MCF 10A (cell line): ENCODE measurements around the gene ARMCX6. TPM values are rescaled to one million over a fixed set of nuclear protein-coding genes. Genes with fewer than 3 reads are reported as not detected.

Experiments
- Bru-seq: library from RNA; stranded (reverse); fragments of 400-500 nt; gene quantifications from one replicate; lab custom pipeline; 2021; lab: Mats Ljungman, UMichigan
- BruChase-seq, 2 experiments: library from RNA; stranded (reverse); fragments of 400-500 nt; gene quantifications; one replicate each; lab custom pipeline; 2021; lab: Mats Ljungman, UMichigan
- BruUV-seq: library from RNA; stranded (reverse); fragments of 400-500 nt; replicated peaks from 2 replicates; lab custom pipeline; 2021; lab: Mats Ljungman, UMichigan
- CTCF ChIA-PET: fragments of 300-600 bp; sonication (Branson Sonifier 250); formaldehyde crosslinking; extraction: SDS; loops from one replicate; lab custom pipeline; 2021; ENCODE audit warnings: antibody characterized with exemption, inconsistent platforms; lab: Yijun Ruan, JAX
- POLR2A ChIA-PET: fragments of 300-600, 350-650 bp; sonication (Branson Sonifier 250); formaldehyde crosslinking; extraction: SDS; loops from one replicate; lab custom pipeline; 2020; ENCODE audit warnings: antibody characterized with exemption, inconsistent platforms; lab: Yijun Ruan, JAX
- DNase-seq: peaks from one replicate; pipeline ENCODE4 v3.0.0-alpha.2; 2018; ENCODE audit not compliant: unreplicated experiment
- H3K27ac Mint-ChIP-seq: one replicate; pipeline ENCODE4 v1.8.0; 2022; ENCODE audit warnings: mild to moderate bottlenecking, low read depth, mixed read lengths; ENCODE audit not compliant: unreplicated experiment
- H3K27me3 Mint-ChIP-seq: one replicate; pipeline ENCODE4 v1.8.0; 2022; ENCODE audit warnings: mixed read lengths; ENCODE audit not compliant: insufficient read depth, unreplicated experiment
- H3K36me3 Mint-ChIP-seq: one replicate; pipeline ENCODE4 v1.8.0; 2022; ENCODE audit warnings: mild to moderate bottlenecking, moderate library complexity, mixed read lengths; ENCODE audit not compliant: insufficient read depth, unreplicated experiment
- H3K4me1 Mint-ChIP-seq: one replicate; pipeline ENCODE4 v1.8.0; 2022; ENCODE audit warnings: mixed read lengths; ENCODE audit not compliant: insufficient read depth, unreplicated experiment
- H3K4me3 Mint-ChIP-seq: one replicate; pipeline ENCODE4 v1.8.0; 2022; ENCODE audit warnings: mild to moderate bottlenecking, moderate library complexity, mixed read lengths; ENCODE audit not compliant: unreplicated experiment
- H3K9me3 Mint-ChIP-seq: one replicate; pipeline ENCODE4 v1.8.0; 2022; ENCODE audit warnings: mixed read lengths; ENCODE audit not compliant: unreplicated experiment
- intact Hi-C: fragments of 100-400 bp; cut with micrococcal nuclease; formaldehyde crosslinking; loops from 2 replicates; pipeline ENCODE4 v1.14.1; 2022
- long read RNA-seq: library from polyadenylated mRNA; stranded (forward); transcript quantifications from one replicate; pipeline ENCODE4 v2.0.0, GENCODE V29; 2022
- total RNA-seq: library from RNA; stranded (reverse); gene quantifications from 2 replicates; pipeline ENCODE4 v1.2.3, GENCODE V29; 2022
- TF ChIP-seq, protein P1 (sequence below): fragments of 200-600 bp; IDR thresholded peaks from one replicate; pipeline ENCODE4 v1.8.0; 2022; ENCODE audit warnings: antibody characterized with exemption, mild to moderate bottlenecking; ENCODE audit not compliant: unreplicated experiment

Gene ARMCX6
- total RNA-seq (not detected in 2 replicates), Bru-seq, nascent RNA (not detected), BruChase-seq, experiment 1, labeled RNA remaining after a 6-hour chase (not detected), BruChase-seq, experiment 2, labeled RNA remaining after a 2-hour chase (not detected)
- long read RNA-seq: 0 reads

DNA sequence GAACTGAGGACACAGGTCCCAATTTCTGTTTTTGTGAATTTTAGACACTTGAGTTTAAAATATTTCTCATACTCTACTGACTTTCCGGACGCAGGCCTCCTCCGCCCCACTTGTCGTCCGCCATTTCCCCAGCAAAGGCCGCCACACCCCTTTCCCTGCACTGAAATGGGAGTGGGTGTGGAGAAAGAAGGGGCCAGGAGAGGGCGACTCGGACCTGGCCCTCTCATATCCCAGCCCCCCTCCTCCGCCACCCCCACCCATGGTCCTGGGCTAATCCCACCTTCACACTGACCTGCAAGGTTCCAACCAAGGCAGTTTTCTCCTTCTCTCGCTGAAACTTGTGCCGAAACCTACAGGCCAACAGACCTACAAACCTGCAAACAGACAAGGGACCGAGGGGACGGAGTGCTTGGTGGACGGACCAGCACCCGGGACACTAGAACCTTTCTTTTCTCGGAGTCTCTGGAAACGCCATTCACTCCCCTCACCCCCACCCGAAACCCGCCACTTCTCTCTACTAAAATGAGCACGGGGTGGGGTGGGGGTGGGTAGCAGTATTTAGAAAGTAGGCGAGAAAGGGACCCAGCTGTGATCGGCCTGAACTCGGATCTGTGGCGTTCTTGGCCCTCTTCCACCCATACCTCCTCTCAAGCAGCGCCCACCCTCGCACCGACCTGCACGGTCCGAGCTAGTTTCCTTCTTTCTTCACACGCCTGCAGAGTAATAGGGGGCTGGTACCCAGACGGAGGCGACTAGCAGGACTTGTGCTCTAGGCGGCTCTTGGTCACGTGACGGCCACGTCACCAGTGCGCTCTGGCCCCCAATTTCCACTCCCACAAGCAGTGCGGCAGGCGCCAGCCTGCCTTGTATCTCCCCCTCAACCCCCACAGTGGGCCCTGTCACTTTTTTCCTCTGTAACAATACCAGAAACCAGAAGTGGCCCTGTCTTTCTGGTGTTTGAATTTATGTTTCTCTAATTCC is at the start of gene ARMCX6:
Gene ARMCX6, minus strand, starts transcription at position 790 of the 981 bp plus-strand sequence. CDS start 1,380 bp downstream, outside the sequence.
- Mint-ChIP-seq H3K27me3 (peaks cover 65% of the 10 kb centered on the region), H3K27ac (no peak within 1 kb of the TSS), H3K4me3 (no peak within 1 kb of the TSS), H3K9me3 (no peaks in the 10 kb centered on the region), H3K4me1 (no peaks in the 10 kb centered on the region), H3K36me3 (no peaks in the 10 kb centered on the region)
- TF ChIP-seq, protein P1, sequence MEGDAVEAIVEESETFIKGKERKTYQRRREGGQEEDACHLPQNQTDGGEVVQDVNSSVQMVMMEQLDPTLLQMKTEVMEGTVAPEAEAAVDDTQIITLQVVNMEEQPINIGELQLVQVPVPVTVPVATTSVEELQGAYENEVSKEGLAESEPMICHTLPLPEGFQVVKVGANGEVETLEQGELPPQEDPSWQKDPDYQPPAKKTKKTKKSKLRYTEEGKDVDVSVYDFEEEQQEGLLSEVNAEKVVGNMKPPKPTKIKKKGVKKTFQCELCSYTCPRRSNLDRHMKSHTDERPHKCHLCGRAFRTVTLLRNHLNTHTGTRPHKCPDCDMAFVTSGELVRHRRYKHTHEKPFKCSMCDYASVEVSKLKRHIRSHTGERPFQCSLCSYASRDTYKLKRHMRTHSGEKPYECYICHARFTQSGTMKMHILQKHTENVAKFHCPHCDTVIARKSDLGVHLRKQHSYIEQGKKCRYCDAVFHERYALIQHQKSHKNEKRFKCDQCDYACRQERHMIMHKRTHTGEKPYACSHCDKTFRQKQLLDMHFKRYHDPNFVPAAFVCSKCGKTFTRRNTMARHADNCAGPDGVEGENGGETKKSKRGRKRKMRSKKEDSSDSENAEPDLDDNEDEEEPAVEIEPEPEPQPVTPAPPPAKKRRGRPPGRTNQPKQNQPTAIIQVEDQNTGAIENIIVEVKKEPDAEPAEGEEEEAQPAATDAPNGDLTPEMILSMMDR: no peak
- ChIA-PET CTCF (no interaction called here), POLR2A (no interaction called here)
- no peak for DNase-seq
- intact Hi-C loops: no loop called here
- no TSS peak for BruUV-seq

GRCh38 chrX:101659601-101660063 is 41.8 kb upstream of the ARMCX6 start, which contains the start of gene ARMCX2:
TSS of gene ARMCX2 (minus strand) at chrX:101659850. CDS start at chrX:101657588, 2,262 bp downstream.
- ChIA-PET POLR2A (no interaction called here), CTCF (no interaction called here)
- Mint-ChIP-seq H3K36me3 (no peaks in the 10 kb centered on the region), H3K4me1 (no peaks in the 10 kb centered on the region), H3K27ac (no peak within 1 kb of the TSS), H3K9me3 (no peaks in the 10 kb centered on the region), H3K4me3 (no peak within 1 kb of the TSS), H3K27me3 (peaks cover 61% of the 10 kb centered on the region)
- no peak for DNase-seq
- TF ChIP-seq, protein P1: no peak
- BruUV-seq: no TSS peak
- intact Hi-C loops: no loop called here

DNA sequence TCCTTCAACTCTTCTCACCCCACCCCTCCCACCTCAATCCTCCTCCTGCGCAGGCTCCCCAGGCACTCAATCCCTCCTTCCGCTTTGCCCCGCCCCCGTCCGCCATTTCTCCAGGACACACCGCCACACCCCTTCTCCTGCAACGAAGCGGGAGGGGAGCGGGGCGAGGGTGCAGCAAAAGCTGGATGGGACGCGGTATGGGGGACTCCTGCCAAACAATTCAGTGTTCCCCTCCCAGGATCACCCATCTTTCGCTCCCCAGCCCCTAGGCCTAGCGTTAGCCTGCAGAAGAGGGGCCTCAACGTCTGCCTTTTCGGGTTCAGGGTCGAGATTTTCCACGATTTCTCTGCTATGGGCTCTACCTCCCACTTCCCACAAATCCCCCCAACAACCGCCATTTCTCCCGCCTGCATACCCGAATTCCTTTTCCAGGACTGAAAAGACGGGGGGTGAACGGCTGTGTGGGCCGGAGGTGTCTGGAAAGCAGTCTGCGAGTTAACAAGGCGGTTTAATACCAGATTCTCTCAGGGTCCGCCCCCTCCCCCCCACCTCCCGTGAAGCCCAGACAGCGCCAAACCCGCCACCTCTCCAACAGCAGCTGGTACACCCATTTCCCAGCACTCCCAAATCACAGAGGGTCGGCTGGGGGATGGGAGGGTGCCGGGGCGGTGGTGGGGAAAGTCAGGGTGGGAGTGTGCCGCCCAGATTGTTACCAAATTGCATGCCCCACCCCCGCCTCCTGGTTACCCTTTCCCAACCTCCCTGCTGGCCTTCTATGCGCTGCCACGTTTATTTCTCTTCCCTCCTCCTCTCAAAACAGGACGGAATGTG is 41.1 kb upstream of the ARMCX6 start:
- Mint-ChIP-seq H3K27me3 (peaks cover 61% of the 10 kb centered on the region), H3K4me3 (no peak overlapping the region), H3K36me3 (no peaks in the 10 kb centered on the region), H3K4me1 (no peaks in the 10 kb centered on the region), H3K27ac (no peak overlapping the region), H3K9me3 (no peaks in the 10 kb centered on the region)
- ChIA-PET POLR2A (no interaction called here), CTCF (no interaction called here)
- no peak for DNase-seq
- no TSS peak for BruUV-seq
- intact Hi-C loops: no loop called here
- TF ChIP-seq, protein P1: no peak
